Fibroblast of upper back skin (primary cell): ENCODE measurements around the gene PIGN.

Experiments used
- DNase-seq: peaks from one replicate; pipeline ENCODE4 v3.0.0-alpha.2; 2013

The PIGN gene

GRCh38 chr18:61995618-61996017, 191.2 kb downstream of the PIGN start:
- no peak for DNase-seq

GRCh38 chr18:61993831-61994230, 193.0 kb downstream of the PIGN start:
- peak; percentile 37 for DNase-seq

DNA sequence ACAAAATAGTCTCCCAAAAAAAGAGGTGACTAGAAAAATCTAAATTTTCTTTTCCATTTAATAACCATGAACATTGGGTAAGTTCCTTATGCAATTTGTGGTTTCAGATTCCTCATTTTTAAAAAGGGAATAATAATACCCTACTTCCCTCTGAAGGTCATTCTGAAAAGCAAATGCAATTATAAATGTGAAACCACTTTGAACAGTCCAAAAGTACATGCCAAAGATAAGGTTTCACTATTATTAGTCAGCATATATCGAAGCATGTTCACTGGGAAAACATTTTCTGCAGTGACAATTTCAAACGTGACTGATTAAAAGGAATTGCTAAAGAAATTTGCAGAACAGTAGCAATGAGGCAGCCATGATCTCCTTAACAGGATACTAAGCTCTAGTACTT, 193.9 kb downstream of the PIGN start:
- DNase-seq, result peak; percentile 79

DNA sequence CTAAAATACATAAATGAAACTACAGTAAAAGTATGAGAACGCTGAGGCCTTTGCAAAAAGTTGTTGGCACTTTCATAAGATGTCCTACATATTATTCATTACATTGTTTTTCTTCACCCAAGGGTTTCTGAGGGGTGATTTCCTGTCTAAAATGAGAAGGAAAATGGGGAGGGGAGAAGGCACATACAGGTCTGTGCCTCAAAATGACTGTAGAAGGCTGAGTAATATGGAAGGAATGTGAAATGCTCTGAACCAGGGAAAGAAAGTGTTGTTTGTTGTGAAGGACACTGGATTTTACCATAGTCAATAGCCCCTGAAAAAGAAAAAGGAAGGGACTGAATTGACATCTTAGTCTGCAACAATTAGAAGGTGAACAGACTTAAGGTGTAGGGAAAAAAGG, 194.6 kb downstream of the PIGN start:
- peak; percentile 91 for DNase-seq

- DNase-seq, result no peak
These were observed 195.0 kb downstream of the PIGN start for GRCh38 chr18:61991836-61992235.

- DNase-seq, result peak; percentile 72
These were observed 195.7 kb downstream of the PIGN start for GRCh38 chr18:61991201-61991600.
